ENCODE results near the gene ATG14.

Gene ATG14

GRCh38 chr14:55404173-55404854 lies 7.3 kb downstream of the ATG14 start:
- no peak for DNase-seq (ENCODE audit: insufficient read length, low spot score)
- FAIRE-seq = no peak
- TF ChIP-seq CTCF (IDR thresholded peaks at IDR 0.05; ENCODE audit: insufficient read depth, missing control alignments) = no peak

GRCh38 chr14:55401751-55402150 lies 9.9 kb downstream of the ATG14 start:
- DNase-seq (ENCODE audit: insufficient read length, low spot score) (no peak), FAIRE-seq (no peak)
- TF ChIP-seq CTCF (IDR thresholded peaks at IDR 0.05; ENCODE audit: insufficient read depth, missing control alignments) = no peak

GRCh38 chr14:55399852-55400251 lies 11.8 kb downstream of the ATG14 start:
- TF ChIP-seq CTCF (IDR thresholded peaks at IDR 0.05; ENCODE audit: insufficient read depth, missing control alignments) = no peak
- DNase-seq (ENCODE audit: insufficient read length, low spot score) (no peak), FAIRE-seq (no peak)

GRCh38 chr14:55399183-55399582 lies 12.4 kb downstream of the ATG14 start:
- TF ChIP-seq CTCF (IDR thresholded peaks at IDR 0.05; ENCODE audit: insufficient read depth, missing control alignments) = no peak
- DNase-seq (ENCODE audit: insufficient read length, low spot score) = no peak

GRCh38 chr14:55398679-55399078 lies 13.0 kb downstream of the ATG14 start:
- no peak for TF ChIP-seq CTCF (IDR thresholded peaks at IDR 0.05; ENCODE audit: insufficient read depth, missing control alignments)
- no peak for DNase-seq (ENCODE audit: insufficient read length, low spot score)
- FAIRE-seq = no peak

More at GRCh38 chr14:55399183-55399582, 12.4 kb downstream of the ATG14 start:
- no peak for FAIRE-seq

- no peak for DNase-seq (ENCODE audit: insufficient read length, low spot score)
- no peak for FAIRE-seq
- no peak for TF ChIP-seq CTCF (IDR thresholded peaks at IDR 0.05; ENCODE audit: insufficient read depth, missing control alignments)
Observed at GRCh38 chr14:55389330-55389729, 22.3 kb downstream of the ATG14 start.

- FAIRE-seq = no peak
- no peak for DNase-seq (ENCODE audit: insufficient read length, low spot score)
- TF ChIP-seq CTCF (IDR thresholded peaks at IDR 0.05; ENCODE audit: insufficient read depth, missing control alignments) = no peak
Observed at GRCh38 chr14:55388160-55388559, 23.5 kb downstream of the ATG14 start.
